HepG2 (cell line): Measurements from ENCODE around the gene KRTAP4-16. TPM values are rescaled to one million over a fixed set of nuclear protein-coding genes. Genes with fewer than 3 reads are reported as not detected.
"Not testable (repeated sequence)": the region's sequence is repeated elsewhere in the genome, so short reads cannot be mapped to it uniquely, and the experiment has no call there.

ENCODE experiments used
- ATAC-seq: fragments of 200-7000 bp; cut with Tn5 transposase; 3 replicates; pipeline ENCODE4 v1.9.1; 2020; ENCODE audit warnings: mild to moderate bottlenecking, moderate library complexity
- BruUV-seq: library from RNA; stranded (reverse); fragments of 400-500 nt; replicated peaks from 2 replicates; lab custom pipeline; 2021; lab: Mats Ljungman, UMichigan
- CTCF ChIA-PET: fragments of 300-600 bp; formaldehyde crosslinking; extraction: SDS; loops from one replicate; lab custom pipeline; 2021; ENCODE audit warnings: low total read pairs, inconsistent platforms, low intra/inter-chr PET ratio; lab: Yijun Ruan, JAX
- POLR2A ChIA-PET: fragments of 350-600 bp; sonication (Branson Sonifier 250); formaldehyde crosslinking; loops from one replicate; lab custom pipeline; 2020; ENCODE audit warnings: antibody characterized with exemption, inconsistent platforms; lab: Yijun Ruan, JAX
- DNase-seq: peaks from one replicate; pipeline ENCODE4 v3.0.0-alpha.2; 2015; ENCODE audit warnings: low spot score
- FAIRE-seq: peaks from 3 replicates; lab custom pipeline; 2011; peaks lifted over from hg19 to GRCh38; lab: Jason Lieb, UNC
- H2AFZ ChIP-seq: one replicate; pipeline ENCODE4 v1.6.1; 2011; ENCODE audit warnings: low read length, inconsistent platforms
- H3K27ac ChIP-seq: fragments of 300-600 bp; 3 replicates; pipeline ENCODE4 v1.8.0; 2011; ENCODE audit warnings: mixed run types, mild to moderate bottlenecking, mixed read lengths, low read length, inconsistent platforms; ENCODE audit not compliant: insufficient read depth; ENCODE audit errors: extremely low read length
- H3K27me3 ChIP-seq, 2 experiments: fragments of 200-600 bp in 1 of 2; 2 replicates in 1 of 2; 3 replicates in 1 of 2; pipeline versions ENCODE4 v1.6.0 to v1.8.0; 2011; ENCODE audit warnings: low read length in 2 of 2, mild to moderate bottlenecking in 2 of 2, moderate library complexity in 2 of 2, inconsistent platforms in 1 of 2; ENCODE audit not compliant: insufficient read depth in 2 of 2, control insufficient read depth in 1 of 2
- H3K36me3 ChIP-seq, 2 experiments: fragments of 200-600 bp in 1 of 2; replicated peaks in 1 of 2; 2 replicates in 1 of 2; 3 replicates in 1 of 2; pipeline versions ENCODE4 v1.5.1 to v1.8.0; 2011; ENCODE audit warnings: low read length in 2 of 2, inconsistent platforms in 1 of 2; ENCODE audit not compliant: insufficient read depth in 2 of 2, control insufficient read depth in 1 of 2
- H3K4me1 ChIP-seq: 2 replicates; pipeline ENCODE4 v1.5.1; 2012; ENCODE audit warnings: low read length, inconsistent platforms; ENCODE audit not compliant: insufficient read depth
- H3K4me2 ChIP-seq: 2 replicates; pipeline ENCODE4 v1.6.0; 2011; ENCODE audit warnings: low read depth, low read length, inconsistent platforms
- H3K4me3 ChIP-seq, 3 experiments: fragments of 200-600 bp in 1 of 3; sonication (generic), shearing (Covaris generic) in 1 of 3; replicated peaks in 1 of 3; 2 replicates each; pipeline ENCODE4 v1.5.1; 2011 to 2016; ENCODE audit warnings: low read length in 3 of 3, inconsistent platforms in 2 of 3, low read depth in 2 of 3, mild to moderate bottlenecking in 2 of 3, control low read depth in 1 of 3, mixed read lengths in 1 of 3; ENCODE audit not compliant: insufficient read depth in 1 of 3
- H3K79me2 ChIP-seq: one replicate; pipeline ENCODE4 v1.6.1; 2011; ENCODE audit warnings: low read length, inconsistent platforms; ENCODE audit not compliant: insufficient read depth
- H3K9ac ChIP-seq: 2 replicates; pipeline ENCODE4 v1.6.0; 2011; ENCODE audit warnings: mild to moderate bottlenecking, low read depth, low read length, inconsistent platforms; ENCODE audit not compliant: insufficient read depth
- H3K9me3 ChIP-seq: 2 replicates; pipeline ENCODE4 v1.5.1; 2012; ENCODE audit warnings: mild to moderate bottlenecking, low read length
- H4K20me1 ChIP-seq: 2 replicates; pipeline ENCODE4 v1.6.0; 2011; ENCODE audit warnings: inconsistent platforms, mild to moderate bottlenecking, low read length, moderate library complexity; ENCODE audit not compliant: insufficient read depth
- MAFK ChIP-seq, 2 experiments: IDR thresholded peaks in 1 of 2; conservative IDR thresholded peaks in 1 of 2; 2 replicates each; pipeline ENCODE4 v1.6.1; 2011; ENCODE audit warnings: improper control_type of control experiment in 2 of 2, low read length in 2 of 2
- TCF7L2 ChIP-seq: IDR thresholded peaks from 2 replicates; pipeline ENCODE4 v1.6.1; 2011; ENCODE audit warnings: mild to moderate bottlenecking, low read depth, low read length, moderate library complexity
- ZBTB26 ChIP-seq: IDR thresholded peaks from 2 replicates; pipeline ENCODE4 v1.6.1; 2016; ENCODE audit warnings: missing compliant biosample characterization, missing genetic modification reagents, borderline replicate concordance
- ZHX1 ChIP-seq: sonication (generic); formaldehyde crosslinking; IDR thresholded peaks from 2 replicates; pipeline ENCODE4 v1.8.1; 2022; ENCODE audit warnings: low read depth, mild to moderate bottlenecking, missing genetic modification reagents
- ZNF577 ChIP-seq: sonication (generic); formaldehyde crosslinking; IDR thresholded peaks from 2 replicates; pipeline ENCODE4 v1.4.0; 2020; ENCODE audit warnings: mild to moderate bottlenecking, low read depth, missing genetic modification reagents, borderline replicate concordance
- ZNF75D ChIP-seq: sonication (generic); formaldehyde crosslinking; IDR thresholded peaks from 2 replicates; pipeline ENCODE4 v1.8.1; 2023; ENCODE audit warnings: missing genetic modification reagents, mild to moderate bottlenecking, borderline replicate concordance
- ZNF781 ChIP-seq: sonication (generic); formaldehyde crosslinking; IDR thresholded peaks from 2 replicates; pipeline ENCODE4 v1.5.1; 2020; ENCODE audit warnings: borderline replicate concordance, mild to moderate bottlenecking, missing genetic modification reagents; ENCODE audit errors: not compliant biosample characterization
- WGBS: methylation state at CpG from one replicate; pipeline ENCODE4 v1.1.6; 2017; ENCODE audit warnings: low lambda C conversion rate; 5-methylcytosine and 5-hydroxymethylcytosine counted together
- in situ Hi-C: cut with HindIII; loops from 2 replicates; pipeline ENCODE4 v1.10.0; 2017; ENCODE audit warnings: low pct_unique_long_range_greater_than_20kb; ENCODE audit not compliant: extremely low pct_ligation_motif_present
- intact Hi-C: fragments of 100-400 bp; cut with micrococcal nuclease; formaldehyde crosslinking; loops from one replicate; pipeline ENCODE4 v1.10.0; 2022; ENCODE audit not compliant: unreplicated experiment
- polyA plus RNA-seq, 8 experiments: library from polyadenylated mRNA; depleted of rRNA in 3 of 8; stranded (reverse) in 7 of 8; unstranded in 1 of 8; fragments of >200 nt; fragmentation: Illumina TruSeq in 4 of 8; extraction: Trizol in 4 of 8; gene quantifications; 2 replicates each; pipeline versions ENCODE4 v1.2.1 to v1.2.3, GENCODE V29; 2011 to 2016; ENCODE audit warnings: low read depth in 4 of 8, missing spikeins in 1 of 8, mixed read lengths in 1 of 8; ENCODE audit not compliant: insufficient read depth in 1 of 8
- total RNA-seq, 5 experiments: library from RNA; depleted of rRNA; stranded (reverse); fragments of >200 nt; fragmentation: Illumina TruSeq; extraction: Trizol; gene quantifications; 2 replicates each; pipeline ENCODE4 v1.2.3, GENCODE V29; 2016; ENCODE audit warnings: low read depth in 1 of 5

Gene KRTAP4-16
- total and polyA plus RNA-seq, 2 of the 13 experiments (the other 11 are each of a cell fraction or from before 2014, with no cell fraction given): not detected

- Histone ChIP-seq H3K27ac (no peak overlapping the region), H3K4me2 (no peak overlapping the region), H3K79me2 (no peaks in the 10 kb centered on the region), H4K20me1 (no peaks in the 10 kb centered on the region), H3K9ac (no peak overlapping the region), H3K9me3 (no peaks in the 10 kb centered on the region), H3K36me3 (no peaks in the 10 kb centered on the region), H3K4me3 (no peak overlapping the region), H2AFZ (no peak overlapping the region), H3K27me3 (no peaks in the 10 kb centered on the region), H3K4me1 (no peaks in the 10 kb centered on the region)
- ChIA-PET POLR2A (no interaction called here), CTCF (no interaction called here)
- DNase-seq (no peak), FAIRE-seq (no peak), ATAC-seq (no peak)
- 92% methylated on average over 2 of the region's 2 CpGs for WGBS
- intact Hi-C loops: no loop called here
- in situ Hi-C loops: no loop called here
- no TSS peak for BruUV-seq
- no peak for TF ChIP-seq ZHX1 (CRISPR knock-in tag)
- no peak for TF ChIP-seq ZNF781 (CRISPR knock-in tag)
- TF ChIP-seq ZNF75D (CRISPR knock-in tag): no peak
- TF ChIP-seq MAFK (conservative IDR thresholded peaks at IDR 0.05 in 1 of 2, IDR thresholded peaks at IDR 0.05 in 1 of 2; ENCODE audit: low read length in 2 of 2): 0 out of 4 replicates have a peak, but pooled peaks of 1 of the 2 experiments have one; percentile 19
- TF ChIP-seq ZNF577 (CRISPR knock-in tag): no peak
- TF ChIP-seq TCF7L2: no peak
- no peak for TF ChIP-seq ZBTB26 (CRISPR knock-in tag)
These were observed 23.1 kb upstream of the KRTAP4-16 start for GRCh38 chr17:41125064-41125463.

GRCh38 chr17:41123991-41124371 lies 22.0 kb upstream of the KRTAP4-16 start, which contains the start of gene KRTAP4-12:
TSS of gene KRTAP4-12 (minus strand) at chr17:41124182. CDS start at chr17:41124122, 60 bp downstream.
- H2AFZ ChIP-seq, FAIRE-seq, H3K4me1 ChIP-seq, DNase-seq, CTCF ChIA-PET, H3K27me3 ChIP-seq, in situ Hi-C loops, H3K4me3 ChIP-seq, H3K4me2 ChIP-seq, H3K9ac ChIP-seq, H4K20me1 ChIP-seq, H3K27ac ChIP-seq, BruUV-seq, intact Hi-C loops, POLR2A ChIA-PET, H3K79me2 ChIP-seq, H3K9me3 ChIP-seq, H3K36me3 ChIP-seq, ATAC-seq: not testable (repeated sequence)
- WGBS: 6% methylated on average over 1 of the region's 3 CpGs
